HG03103 (cell line): ENCODE measurements around the gene KRTAP2-1.
"Not testable (repeated sequence)": the region's sequence is repeated elsewhere in the genome, so short reads cannot be mapped to it uniquely, and the experiment has no call there.

Experiments used
- ATAC-seq: cut with Tn5 transposase; IDR thresholded peaks from one replicate; pipeline ENCODE4 v1.9.1; 2021; ENCODE audit warnings: low read depth; ENCODE audit not compliant: unreplicated experiment

The KRTAP2-1 gene

GRCh38 chr17:41058741-41059140 lies 11.6 kb upstream of the KRTAP2-1 start:
- no peak for ATAC-seq

DNA sequence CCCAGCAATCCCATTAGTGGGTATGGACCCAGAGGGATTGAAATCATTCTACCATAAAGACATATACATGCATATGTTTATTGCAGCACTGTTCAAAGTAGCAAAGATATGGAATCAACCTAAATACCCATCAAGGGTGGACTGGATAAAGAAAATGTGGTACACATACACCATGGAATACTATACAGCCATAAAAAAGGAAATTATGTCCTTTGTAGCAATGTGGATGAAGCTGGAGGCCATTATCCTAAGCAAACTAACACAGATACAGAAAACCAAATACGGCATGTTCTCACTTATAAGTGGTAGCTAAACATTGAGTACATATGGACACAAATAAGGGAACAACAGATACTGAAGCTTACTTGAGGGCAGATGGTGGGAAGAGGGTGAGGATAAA lies 10.4 kb upstream of the KRTAP2-1 start:
- no peak for ATAC-seq

DNA sequence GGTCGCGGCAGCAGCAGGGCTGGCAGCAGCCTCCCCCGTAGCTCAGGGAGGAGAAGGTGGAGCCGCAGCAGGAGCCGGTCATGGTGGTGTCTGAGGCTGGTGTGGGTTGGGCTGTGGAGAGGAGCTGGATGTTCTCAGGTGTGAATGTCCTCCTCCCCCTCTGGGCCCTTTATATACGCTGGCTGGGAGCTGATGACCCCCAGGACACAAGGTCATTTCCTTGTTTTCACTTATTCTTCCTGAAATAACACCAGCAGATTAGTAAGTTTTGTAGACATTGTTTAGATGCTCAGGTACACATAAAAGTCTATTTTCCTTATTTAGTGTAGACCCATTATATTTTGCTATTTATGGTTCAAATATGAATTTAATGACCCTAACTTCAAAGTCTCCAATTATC lies 8.0 kb upstream of the KRTAP2-1 start, which contains the start of gene KRTAP2-2:
Gene KRTAP2-2 (minus strand): TSS at position 101 of the 400 bp plus-strand sequence. CDS start 19 bp downstream, at position 82.
- not testable (repeated sequence) for ATAC-seq

DNA sequence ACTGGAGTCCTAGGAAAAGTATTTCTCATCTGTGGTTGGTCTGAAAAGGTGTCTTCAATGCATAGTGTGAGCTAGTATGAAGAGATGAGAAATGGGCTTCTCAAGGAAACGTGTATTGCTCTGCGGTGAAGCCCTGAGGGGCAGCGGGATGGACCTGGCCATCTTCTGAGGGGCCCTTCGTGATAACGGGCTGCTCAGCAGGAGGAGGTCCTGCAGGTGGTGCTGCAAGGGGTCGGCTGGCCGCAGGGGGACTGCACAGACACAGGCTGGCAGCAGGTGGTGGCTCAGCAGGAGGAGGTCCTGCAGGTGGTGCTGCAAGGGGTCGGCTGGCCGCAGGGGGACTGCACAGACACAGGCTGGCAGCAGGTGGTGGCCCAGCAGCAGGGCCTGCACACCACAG lies 7.4 kb upstream of the KRTAP2-1 start:
- not testable (repeated sequence) for ATAC-seq

DNA sequence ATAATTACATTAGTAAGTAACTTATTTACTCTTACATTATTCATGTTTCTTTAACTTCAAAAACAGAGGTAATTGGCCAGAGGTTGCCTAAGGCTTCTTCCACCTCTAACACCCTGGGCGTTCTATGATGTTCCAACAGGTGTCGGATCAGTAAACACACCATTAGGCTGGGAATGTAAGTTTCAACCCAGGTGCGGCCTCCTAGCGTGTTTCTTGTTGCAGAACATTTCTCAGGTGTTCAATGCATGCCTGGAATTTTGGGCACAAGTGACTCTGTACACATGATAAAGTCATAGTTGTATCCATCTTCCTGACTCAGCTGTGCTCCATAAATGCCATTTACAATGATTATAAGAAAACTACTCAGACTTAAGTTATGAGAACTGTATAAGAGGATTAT lies 6.9 kb upstream of the KRTAP2-1 start:
- no peak for ATAC-seq

DNA sequence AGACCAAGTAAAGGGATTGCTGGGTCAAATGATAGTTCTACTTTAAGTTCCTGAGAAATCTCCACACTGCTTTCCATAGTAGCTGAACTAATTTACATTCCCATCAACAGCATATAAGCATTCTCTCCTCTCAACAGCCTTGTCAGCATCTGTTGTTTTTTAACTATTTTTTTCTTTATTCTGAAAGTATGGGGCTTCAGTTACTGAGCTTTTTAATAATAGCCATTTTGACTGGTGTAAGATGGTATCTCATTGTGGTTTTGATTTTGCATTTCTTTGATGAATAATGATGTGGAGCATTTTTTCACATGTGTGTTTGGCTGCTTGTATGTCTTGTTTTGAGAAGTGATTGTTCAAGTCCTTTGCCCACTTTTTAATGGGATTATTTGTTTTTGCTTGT lies 5.5 kb upstream of the KRTAP2-1 start:
- ATAC-seq, result no peak

DNA sequence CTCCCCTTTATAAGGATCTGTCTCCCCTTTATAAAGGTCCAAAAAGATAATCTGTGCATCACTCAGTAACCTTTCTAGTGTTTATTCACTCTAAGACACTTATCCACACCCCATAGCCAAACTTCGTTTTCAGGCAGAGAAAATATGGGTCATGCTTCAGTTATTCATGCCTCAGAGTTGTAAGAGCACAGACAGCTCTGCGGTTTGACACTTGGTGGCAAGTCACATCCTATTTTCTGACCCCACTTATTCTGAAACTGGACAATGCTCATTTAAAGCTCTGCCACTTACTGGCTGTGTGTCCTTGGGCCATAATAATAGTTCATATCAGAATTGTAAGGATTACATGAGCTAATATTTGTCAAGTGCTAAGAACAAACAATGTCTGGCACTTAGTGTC lies 2.0 kb upstream of the KRTAP2-1 start:
- ATAC-seq, result no peak

GRCh38 chr17:41048441-41048840 lies 1.3 kb upstream of the KRTAP2-1 start:
- no peak for ATAC-seq

- ATAC-seq, result no peak
These were observed 4.2 kb downstream of the KRTAP2-1 start for GRCh38 chr17:41042953-41043352.

DNA sequence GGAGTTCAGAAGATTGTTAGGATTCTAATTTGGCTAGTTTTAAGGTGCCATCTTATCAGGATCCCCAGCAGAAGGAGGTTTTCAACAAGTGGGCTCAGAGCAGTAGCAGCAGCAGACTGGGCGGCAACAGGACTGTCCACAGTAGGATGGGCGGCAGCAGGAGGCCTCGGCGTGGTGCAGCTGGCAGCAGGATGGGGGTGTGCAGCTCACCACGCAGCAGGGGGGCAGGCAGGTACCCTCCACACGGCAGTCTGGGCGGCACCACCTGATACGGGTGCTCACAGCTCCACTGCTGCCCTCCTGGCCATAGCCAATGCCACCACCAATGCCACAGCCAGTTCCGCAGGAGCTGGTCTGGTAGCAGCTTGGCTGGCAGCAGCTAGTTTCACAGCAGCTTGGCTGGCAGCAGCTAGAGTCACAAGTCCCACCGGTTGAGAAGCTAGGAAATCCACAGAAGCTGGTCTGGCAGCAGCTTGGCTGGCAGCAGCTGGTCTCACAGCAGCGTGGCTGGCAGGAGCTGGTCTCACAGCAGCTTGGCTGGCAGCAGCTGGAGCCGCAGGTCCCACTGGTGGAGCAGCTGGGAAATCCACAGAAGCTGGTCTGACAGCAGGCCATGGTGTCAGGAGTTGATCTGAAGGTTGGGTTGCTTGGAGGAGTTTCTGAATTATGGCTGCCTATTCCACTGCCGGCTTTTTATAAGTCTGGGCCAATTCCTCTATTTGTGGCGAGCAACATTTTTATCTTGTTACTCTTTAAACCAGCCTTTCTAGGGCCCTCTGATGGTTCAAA lies 6.1 kb downstream of the KRTAP2-1 start, which contains the start of gene KRTAP1-1:
Gene KRTAP1-1 (minus strand): TSS at position 668 of the 789 bp plus-strand sequence. CDS start 53 bp downstream, at position 615.
- ATAC-seq, result not testable (repeated sequence)

DNA sequence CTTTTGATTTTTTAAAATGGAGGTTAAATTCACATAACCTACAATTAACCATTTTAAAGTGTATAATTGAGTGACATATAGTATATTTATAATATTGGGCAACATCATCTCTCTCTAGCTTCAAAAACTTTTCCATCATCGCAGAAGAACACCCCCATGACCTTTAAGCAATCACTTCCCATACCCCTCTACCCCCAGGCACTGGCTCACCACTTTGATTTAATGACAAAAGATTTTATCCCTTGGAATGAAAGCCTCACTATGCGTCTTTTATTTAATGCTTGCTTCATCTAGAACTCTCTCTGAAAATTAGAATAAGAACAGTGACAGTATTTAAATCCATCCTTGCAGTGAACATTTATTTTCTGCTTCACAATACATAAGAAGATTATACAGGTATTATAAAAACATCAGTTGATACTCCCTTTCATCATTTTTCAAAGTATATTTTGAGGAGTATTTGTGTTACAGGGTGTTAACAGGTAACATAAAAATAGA lies 9.2 kb downstream of the KRTAP2-1 start:
- no peak for ATAC-seq

GRCh38 chr17:41034346-41034935 lies 12.7 kb downstream of the KRTAP2-1 start, which contains the start of gene KRTAP1-3:
Gene KRTAP1-3, minus strand, starts transcription at chr17:41034874. Its CDS starts 53 bp downstream, at chr17:41034821.
- not testable (repeated sequence) for ATAC-seq

- ATAC-seq, result no peak
These were observed 17.4 kb downstream of the KRTAP2-1 start, which contains the start of gene KRTAP1-4 for GRCh38 chr17:41029633-41030245. Gene KRTAP1-4, minus strand, starts transcription at chr17:41030195. Its CDS starts 117 bp downstream, at chr17:41030078.

DNA sequence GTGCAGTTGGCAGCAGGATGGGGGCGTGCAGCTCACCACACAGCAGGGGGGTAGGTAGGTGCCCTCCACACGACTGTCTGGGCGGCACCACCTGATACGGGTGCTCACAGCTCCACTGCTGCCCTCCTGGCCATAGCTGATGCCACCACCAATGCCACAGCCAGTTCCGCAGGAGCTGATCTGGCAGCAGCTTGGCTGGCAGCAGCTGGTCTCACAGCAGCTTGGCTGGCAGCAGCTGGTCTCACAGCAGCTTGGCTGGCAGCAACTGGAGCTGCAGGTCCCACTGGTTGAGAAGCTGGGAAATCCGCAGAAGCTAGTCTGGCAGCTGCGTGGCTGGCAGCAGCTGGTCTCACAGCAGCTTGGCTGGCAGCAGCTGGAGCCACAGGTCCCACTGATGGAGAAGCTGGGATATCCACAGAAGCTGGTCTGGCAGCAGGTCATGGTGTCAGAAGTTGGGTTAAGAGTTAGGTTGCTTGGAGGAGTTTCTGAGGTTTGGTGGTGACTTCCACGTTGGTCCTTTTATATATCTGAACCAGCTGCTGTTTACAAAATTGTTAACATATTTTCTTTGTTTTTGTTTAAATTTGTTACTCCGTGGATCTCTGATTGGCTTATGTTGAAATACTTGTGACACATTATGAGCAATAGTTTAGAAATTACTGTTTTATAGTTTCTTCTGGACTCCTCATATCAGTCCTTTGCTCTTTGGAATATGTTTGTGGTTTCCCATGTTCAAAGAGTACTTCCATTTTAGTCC lies 20.2 kb downstream of the KRTAP2-1 start, which contains the start of gene KRTAP1-5:
Gene KRTAP1-5 (minus strand): TSS at position 494 of the 757 bp plus-strand sequence. CDS start 53 bp downstream, at position 441.
- no peak for ATAC-seq

DNA sequence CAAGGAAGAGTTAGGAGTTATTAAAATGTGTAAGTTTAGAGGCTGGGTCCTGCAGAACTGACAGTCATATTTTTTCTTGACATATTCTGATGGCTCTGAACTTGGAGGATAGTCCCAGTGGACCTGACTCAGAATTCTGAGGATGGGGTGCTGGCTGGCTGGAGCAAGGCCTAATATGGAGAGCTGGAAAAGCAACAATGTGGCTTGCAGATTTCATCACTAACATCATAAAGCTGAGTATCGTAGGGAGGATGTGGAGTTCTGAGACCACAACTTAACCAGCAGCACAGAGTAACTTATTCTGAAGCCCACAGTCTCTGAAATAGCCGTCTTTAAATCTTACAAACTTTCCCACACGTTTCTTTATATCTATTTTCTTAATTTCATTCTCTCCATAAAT lies 22.4 kb downstream of the KRTAP2-1 start:
- no peak for ATAC-seq

DNA sequence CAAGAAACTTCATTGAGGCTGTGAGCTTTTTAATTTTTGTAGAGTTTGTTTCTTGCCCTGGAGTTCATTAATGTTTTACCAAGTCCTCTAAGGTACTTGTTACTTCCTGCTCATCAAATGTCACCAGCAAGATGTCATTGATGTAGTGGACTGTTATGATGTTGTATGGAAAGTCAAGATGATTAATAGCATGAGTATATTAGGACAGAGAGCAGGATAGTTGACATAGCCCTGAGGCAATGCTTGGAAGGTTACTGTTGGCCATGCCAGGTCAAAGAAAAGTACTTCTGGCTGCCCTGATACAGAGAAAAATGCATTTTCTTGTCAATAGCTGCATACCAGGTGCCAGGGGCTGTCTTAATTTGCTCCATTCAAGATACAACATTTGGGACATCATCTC lies 26.8 kb downstream of the KRTAP2-1 start:
- no peak for ATAC-seq

DNA sequence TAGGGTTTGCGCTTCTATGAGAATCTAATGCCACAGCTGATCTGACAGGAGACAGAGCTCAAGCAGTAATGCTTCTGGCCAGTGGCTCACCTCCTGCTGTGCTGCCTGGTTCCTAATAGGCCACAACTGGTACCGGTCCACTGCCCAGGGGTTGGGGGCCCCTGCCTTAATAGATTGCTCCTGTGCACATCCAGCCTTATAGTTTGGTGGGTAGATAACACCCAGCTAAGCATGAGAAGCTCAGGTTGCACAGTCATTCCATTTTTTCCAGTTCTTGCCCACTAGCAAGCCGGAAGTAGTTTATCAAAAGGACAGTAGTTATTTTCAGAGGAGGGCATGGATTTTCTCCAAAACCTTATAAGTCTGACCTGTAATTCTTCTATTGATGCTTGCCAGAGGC lies 27.7 kb downstream of the KRTAP2-1 start:
- ATAC-seq, result no peak

- ATAC-seq, result no peak
These were observed 28.6 kb downstream of the KRTAP2-1 start for GRCh38 chr17:41018541-41018940.

DNA sequence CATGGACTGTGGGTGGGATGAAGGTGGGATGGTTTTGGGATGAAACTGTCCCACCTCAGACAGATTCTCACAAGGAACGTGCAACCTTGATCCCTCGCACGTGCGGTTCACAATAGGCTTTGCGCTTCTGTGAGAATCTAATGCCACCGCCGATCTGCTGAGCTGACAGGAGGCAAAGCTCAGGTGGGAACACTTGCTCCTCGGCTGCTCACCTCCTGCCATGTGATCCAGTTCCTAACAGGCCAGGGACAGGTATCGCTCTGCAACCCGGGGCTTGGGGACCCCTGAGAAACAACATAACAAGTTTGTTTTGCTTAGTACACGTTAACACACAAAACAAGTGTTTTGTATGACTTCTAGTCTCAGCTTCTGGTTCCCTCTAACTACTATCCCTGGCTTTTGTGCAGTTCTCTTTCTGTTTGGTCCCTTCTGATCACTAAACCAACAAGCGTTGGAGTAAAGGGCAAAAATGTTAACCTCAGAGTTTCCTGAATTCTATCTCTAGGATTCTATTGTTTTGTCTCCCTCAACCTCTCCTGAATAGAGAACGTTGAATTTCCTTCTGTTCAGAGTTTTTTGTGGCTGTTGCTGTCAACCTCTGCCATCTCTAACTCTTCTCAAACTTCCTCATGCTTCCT lies 30.4 kb downstream of the KRTAP2-1 start:
- ATAC-seq, result no peak

DNA sequence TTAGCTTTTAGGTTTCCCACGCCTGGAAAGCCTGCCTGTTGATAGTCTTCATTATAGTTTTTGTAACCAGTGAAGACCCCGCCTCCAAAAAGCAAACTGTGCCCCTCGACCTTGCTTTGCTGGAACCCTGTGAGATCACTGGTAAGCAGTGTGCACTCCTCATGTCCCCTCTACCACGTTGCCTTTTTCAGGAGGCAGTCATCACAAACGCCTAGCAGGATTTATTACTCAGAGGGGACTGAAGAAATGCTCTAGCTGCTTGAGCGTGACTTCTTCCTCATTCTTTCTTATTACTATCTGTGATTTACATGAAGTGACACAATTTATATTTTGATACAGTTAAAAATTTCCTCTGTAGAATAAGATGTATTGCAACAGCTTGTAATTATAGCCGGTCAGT lies 31.7 kb downstream of the KRTAP2-1 start:
- ATAC-seq, result no peak
